NCI-H2081 treated with DMSO at 0.1 percent for 48 hours (cell line): ENCODE measurements around the gene HIPK4.
"Not testable (repeated sequence)": the region's sequence is repeated elsewhere in the genome, so short reads cannot be mapped to it uniquely, and the experiment has no call there.

Source experiments
- DNase-seq: peaks from one replicate; lab custom pipeline; 2025; lab: John Stamatoyannopoulos, UW

Gene HIPK4

DNA sequence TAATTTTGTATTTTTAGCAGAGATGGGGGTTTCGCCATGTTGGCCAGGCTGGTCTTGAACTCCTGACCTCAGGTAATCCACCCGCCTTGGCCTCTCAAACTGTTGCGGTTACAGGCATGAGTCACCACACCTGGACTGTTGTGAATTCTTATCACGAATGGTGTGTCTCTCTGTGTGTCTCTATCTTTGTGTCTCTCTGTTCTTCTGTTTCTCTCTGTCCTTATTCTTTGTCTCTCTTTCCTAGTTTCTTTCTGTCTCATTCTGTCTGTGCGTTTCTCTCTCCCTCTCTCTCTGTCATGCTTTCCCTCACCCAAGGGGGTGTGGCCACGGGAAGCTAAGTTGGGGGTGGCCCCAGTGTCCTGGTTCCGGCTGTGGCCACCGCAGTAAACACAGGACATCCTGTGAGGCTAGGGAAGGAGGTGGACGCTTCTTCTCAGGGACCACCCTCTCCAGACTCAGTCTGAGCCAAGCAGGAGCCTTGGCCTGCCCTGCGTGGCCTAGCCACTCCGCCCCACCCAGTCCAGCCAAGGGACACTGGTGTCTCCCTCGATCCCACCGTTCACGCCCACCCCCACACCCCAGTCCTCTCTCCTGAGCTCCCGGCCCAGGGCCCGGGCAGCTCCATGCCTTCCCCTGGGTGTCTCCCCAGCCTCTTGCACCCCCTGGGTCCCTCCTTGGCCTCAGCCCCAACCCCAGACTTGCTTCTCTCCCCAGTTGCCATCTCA lies 27.1 kb upstream of the HIPK4 start:
- no peak for DNase-seq

DNA sequence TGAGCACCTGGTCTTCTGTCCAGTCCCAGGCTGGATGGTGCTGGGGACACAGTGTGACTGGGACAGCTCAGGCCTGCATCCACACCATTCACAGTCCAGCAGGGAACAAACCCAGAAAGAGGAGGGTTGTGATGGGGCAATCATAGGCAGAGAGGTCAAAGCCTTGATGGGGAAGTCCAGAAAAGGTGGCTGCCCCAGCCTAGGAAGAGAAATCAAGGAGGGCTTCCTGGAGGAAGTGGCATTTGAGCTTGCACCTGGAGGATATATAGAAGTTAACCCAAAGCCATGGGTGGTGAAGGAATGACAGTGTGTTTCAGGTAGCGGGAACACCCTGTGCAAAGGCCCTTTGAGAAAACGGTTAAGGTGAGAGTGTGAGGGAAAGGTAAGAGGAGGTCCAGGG lies 25.8 kb upstream of the HIPK4 start:
- no peak for DNase-seq

GRCh38 chr19:40414542-40415535 lies 24.9 kb upstream of the HIPK4 start:
- DNase-seq, result no peak

DNA sequence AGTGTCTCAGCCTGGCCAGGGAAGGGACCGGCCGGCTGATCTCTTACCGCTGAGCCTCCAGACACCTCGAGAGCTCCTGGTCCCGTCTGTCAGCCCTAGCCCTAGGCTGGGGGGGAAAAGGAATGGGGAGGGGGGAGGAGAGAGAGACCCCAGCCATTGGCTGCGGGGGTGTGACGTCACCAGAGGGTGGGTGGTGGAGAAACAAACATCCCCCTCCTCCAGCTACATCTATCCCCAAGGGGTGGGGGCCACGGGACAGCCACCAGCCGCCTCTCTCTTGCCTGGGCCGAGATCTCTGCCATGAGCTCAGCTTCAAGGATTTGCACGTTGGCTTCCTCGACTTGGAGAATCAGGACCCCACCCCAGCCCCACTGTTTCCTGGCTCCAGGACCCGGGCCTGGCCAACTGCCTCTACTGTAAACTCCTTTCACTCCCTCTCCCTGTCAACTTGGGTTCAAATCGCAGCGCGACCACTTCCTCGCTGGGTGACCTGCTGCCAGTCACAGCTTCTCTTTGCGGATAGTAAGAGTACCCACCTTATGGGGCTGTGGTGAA lies 23.4 kb upstream of the HIPK4 start, which contains the start of gene PRX:
Gene PRX, minus strand, starts transcription at position 88 of the 555 bp plus-strand sequence. CDS start 5,446 bp downstream, outside the sequence.
- DNase-seq, result no peak

- DNase-seq, result no peak
Observed at GRCh38 chr19:40412866-40413265, 22.9 kb upstream of the HIPK4 start.

DNA sequence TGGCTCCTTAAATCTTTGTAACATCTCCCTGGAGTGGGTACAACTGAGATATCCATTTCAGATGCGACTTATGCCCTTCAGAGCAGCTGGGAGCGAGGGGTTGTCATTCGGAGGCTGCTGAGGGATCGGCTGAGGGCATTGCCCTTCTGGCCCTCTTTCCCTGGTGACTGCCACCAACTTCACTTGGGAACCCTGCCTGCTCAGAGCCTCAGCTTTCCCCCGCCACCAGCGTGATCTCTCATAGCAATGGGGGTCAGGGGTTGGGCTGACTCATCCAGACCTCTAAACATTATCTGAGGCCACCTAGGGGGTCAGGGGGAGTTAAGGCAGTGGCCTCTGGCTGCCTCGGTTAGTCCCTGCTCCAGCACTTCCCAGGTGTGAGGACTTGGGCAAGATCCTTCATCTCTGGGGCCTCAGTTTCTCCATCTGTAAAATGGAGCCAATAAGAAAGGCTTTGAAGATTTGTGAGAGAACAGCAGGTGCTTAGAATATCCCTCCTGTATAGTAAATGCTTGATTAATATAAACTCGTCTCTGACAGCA lies 22.0 kb upstream of the HIPK4 start:
- DNase-seq, result no peak

DNA sequence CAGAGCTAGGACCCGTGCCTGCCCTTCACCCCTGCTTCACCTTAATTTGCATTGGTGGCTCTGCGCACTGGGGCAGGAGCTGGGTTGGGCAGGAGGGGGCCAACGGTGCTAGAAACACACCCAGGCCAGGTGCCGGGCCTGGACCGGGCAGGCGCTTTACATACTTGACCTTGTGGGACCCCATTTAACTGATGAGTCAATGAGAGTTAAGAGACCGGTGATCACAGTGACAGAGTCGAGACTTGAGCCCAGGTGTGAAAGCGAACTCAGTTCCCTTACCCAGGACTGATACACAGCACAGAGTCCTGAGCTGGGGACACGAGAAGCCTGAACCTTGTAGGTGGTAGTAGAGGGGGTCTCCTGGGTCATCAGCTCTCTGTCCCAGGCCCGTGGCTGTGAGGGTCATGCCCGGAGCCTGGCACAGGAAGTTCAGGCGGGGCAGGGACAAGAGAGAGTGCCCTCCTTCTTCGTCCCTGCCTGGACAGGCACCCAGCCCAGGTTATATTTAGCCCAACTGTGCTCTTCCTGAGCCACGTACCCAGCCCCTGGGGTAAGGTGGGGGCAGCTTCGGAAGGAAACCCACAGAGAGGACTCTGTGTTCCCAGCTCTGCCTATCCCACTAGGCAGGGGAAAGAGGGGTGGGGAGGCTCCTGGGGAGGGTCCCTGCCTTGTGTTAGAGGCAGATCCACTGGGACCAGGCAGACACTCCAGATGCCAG lies 21.3 kb upstream of the HIPK4 start:
- DNase-seq, result no peak

- DNase-seq, result no peak
Observed at GRCh38 chr19:40410030-40410389, 20.0 kb upstream of the HIPK4 start.

GRCh38 chr19:40408598-40408925 lies 18.6 kb upstream of the HIPK4 start:
- not testable (repeated sequence) for DNase-seq

DNA sequence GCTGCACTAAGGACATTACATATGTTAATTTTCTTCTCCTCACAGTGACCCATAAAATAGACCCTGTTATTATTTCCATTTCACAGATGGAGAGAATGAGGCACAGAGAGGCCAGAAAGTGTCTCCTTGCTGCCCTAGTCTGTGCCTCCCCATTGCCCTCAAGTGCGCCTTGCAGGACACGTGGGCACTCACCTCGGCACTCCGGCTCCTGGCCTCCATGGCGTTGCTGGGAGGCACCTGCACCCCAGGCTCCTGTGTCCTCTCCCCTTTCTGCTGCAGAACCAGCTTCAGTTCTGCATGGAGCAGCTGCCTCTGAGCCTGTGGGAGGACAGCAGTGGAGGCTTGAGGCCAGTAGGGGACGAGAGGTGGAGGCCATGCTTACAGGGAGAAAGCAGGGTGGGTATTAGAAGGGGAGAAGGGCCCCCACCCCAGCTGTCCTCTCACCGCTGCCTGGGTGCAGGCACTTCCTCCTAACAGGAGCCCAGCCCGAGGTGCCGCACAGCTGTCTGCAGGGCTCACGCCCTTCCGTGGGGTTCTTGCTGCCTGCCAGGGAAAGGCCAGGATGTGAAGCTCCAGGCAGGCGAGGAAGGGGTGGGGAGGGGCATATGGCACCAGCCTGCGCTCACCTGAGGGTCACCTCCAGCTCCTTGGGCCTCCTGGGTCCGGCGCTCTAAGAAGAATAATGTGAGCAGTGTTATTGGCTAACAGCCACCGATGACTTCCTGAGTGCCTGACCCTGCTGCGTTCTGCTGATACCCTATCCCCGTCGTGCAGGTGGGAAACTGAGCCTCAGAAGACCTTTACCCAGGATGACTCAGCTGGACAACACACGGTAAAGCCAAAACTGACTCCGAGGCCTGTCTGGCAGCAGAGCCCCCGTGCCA lies 18.0 kb upstream of the HIPK4 start:
- DNase-seq, result no peak

DNA sequence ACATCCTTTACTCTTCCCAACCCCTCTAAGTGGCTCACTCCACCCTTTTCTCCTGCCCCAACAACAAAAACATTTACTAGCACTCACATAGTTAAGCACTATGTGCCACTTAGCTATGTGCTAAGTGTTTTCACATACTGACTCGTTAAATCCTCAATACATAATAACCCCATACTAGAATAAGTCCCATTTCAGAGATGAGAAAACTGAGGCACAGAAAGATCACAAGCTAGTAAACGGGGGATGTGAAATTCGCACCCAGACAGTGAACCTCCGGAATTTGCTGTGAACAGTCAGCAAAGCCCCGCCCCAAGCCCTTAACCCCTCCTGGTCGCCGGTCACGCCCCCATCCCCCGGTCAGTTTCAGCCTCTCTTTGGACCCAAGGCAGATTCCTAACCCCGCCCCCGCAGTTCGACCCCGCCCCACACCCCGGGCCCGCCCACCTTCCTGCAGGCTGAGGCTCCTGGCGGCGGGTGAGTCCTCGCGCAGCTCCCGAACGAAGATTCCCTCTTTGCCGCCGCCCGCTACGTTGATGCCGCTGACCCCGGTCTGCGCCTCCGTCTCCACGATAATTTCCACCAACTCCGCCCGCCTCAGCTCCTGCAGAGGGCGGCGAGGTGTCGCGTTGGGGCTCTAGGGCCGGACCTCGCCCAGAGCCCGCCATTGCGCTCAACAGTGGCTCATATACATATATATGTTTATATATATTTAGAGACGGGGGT lies 13.4 kb upstream of the HIPK4 start:
- DNase-seq, result no peak

- no peak for DNase-seq
Observed at GRCh38 chr19:40400559-40400958, 10.6 kb upstream of the HIPK4 start.

DNA sequence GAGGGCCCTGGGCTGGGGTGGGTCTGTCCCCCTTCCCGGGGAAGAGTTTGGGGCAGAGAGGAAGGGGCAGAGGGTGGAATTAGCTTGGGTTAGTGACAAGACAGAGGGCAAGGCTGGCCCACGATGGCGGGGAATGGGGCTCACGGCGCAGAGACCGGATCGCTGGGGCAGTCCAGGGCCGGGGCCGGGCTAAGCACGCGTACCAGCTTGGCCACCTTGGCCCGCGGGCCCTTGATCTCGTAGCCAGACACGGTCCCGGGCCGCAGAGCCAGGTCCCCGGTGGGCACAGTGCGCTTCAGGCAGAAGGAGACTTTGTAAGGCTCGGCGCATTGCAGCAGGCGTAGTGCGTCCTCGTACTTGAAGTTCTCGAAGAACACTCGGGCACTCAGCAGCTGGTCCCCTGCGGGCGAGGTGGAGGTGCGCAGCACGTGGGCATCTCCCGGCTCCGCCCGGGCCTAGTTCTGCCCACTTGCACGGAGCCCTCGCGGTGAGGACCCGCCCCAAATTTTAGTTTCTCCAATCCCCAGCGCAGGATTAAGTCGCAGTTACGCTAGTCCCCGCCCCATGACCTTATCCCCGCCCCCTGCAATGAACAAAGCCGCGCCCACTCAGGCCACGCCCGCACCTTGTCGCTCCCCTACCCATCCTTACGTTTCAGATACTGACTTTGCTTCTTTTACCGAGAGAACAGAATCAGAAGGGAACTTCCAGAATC lies 8.6 kb upstream of the HIPK4 start:
- no peak for DNase-seq

DNA sequence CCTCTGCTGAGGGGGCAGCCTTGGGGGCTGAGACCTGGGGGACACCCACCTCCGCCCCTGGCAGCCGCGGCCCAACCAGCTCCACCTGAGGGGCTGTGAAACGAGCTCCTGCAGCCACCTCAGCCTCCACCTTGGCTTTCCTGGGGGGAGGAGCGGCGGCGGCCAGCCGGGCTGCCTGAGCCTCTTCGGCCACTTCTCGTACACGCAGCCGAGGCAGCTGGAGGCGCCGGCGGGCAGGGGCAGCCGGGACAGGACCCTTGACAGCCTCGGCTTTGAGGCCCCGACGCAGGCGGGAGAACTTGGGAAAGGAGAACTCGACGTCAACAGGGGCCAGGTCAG lies 7.6 kb upstream of the HIPK4 start:
- no peak for DNase-seq

DNA sequence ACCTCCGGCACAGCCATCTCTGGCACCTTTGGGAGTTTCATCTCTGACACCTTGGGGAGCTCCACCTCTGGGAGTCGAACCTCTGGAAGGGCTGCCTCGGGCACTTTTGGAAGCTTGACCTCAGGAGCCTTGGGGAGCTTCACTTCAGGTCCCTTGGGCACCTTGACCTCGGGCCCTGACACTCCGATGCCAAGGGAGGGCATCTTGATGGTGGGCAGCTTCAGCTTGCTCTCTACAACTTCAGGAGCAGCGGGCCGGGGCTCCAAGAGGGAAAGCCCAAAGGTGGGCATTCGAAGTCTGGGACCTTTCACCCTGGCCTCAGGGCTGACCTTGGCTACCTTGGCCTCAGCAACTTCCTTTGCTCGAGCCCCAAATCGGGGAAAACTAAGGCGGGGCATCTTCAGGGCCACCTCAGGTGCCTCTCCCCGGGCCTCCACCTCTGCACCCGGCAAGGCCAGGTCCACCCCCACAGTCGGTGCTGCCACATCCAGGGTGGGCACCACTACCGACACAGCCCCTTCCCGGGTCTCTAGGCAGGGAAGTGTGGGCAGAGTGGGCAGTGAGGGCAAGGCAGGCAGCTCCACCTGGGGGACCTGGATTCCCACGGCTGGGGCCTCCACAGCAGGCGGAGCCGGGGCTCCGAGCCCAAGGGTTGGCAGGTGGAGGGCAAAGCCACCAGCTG lies 7.0 kb upstream of the HIPK4 start:
- DNase-seq, result no peak

DNA sequence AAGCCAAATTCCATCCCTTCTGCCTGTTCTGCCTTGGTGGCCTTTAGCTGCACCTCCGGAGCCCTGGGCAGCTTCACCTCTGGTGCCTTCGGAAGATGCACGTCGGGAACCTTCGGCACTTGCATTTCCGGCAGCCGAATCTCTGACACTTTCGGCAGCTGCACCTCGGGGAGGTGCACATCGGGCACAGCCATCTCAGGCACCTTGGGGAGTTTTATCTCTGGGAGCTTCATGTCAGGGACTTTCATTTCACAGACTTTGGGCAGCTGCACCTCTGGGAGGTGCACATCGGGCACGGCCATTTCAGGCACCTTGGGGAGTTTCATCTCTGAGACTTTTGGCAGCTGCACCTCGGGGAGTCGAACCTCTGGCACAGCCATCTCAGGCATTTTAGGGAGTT lies 6.0 kb upstream of the HIPK4 start:
- no peak for DNase-seq

DNA sequence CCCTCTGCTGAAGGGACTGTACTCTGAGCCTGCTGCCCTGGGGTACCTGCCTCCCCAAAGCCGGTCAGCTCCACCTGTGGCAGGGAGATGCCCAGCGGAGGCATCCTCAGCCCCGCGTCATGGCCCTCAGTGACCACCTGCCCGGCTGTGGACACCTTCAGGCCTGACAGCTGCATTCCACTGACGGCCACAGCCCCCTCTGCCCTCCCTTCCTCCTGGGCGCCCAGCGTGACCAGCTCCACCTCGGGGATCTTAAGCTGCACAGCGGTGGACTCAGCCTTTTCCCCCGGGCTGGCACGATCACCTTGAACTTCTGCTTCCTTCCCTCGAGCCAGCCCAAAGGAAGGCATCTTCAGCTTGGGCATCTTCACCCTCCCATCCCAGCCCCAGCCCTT lies 4.8 kb upstream of the HIPK4 start:
- DNase-seq, result no peak

DNA sequence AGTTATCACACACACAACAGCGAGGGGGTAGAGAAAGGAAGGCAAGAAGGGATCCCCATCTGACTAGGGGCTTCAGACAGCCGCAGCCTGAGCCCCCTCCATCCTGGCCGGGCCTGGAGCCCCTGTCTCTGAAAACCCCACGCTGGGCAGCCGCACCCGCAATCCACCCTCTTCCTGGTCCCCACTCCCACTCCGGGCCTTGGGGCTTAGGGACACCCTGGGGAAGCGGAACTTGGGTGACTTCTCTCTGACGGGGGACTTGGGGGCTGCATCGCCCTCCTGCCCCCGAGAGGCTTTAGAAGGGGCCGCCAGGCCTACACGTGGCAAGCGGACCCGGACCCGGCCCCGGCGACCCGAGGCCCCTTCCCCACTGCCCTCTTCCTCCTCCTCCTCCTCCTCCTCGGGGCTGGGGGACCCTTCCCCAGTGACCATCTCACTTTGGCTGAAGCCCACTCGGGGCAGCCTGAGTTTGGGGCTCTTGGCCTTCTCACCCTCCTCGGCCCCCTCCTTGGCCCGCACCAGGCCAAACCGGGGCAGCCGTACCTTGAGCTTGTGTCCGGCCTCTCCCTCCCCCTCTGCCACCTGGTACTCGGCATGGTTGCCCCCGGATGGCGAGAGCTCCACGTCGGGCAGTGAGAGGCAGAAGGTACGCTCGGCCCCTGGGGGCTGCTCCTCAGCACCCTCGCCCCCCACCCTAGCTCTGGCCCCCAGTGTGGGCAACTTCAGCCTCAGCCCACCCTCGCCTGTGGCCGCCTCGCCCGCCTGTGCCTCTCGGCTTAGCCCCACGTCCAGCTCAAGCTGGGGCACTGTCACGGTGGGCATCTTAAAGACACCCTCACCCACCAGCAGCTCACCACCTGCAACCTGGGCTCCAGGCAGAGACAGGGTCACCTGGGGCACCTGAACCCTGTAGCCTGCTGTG lies 4.2 kb upstream of the HIPK4 start:
- no peak for DNase-seq
